COR-L47 (cell line): ENCODE data around the gene FAM216B.
"Not testable (repeated sequence)": the region's sequence is repeated elsewhere in the genome, so short reads cannot be mapped to it uniquely, and the experiment has no call there.

ENCODE experiments used
- DNase-seq: peaks from one replicate; lab custom pipeline; 2025; lab: John Stamatoyannopoulos, UW

The FAM216B gene

DNA sequence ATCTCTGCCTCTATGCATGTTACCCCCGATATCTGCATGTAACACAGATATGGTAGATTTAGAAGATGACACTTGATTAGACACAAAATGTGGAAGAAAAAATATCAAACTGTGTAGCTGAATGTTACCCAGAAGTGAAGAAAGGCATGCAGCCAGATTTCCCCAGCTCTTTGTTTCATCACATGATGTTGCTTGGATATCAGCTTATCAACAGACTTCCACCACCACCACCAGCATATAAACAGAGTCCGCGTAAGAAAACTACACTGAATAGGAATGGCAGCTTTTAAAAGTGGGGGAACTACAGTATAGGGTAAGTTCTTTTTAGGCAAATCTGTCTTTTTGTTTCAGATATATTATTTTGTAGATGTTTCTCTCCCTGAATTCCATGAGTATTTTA is at the start of gene FAM216B:
TSS of gene FAM216B (plus strand) at position 233 of the 400 bp plus-strand sequence. CDS start 2,484 bp downstream, outside the sequence.
- DNase-seq: no peak

DNA sequence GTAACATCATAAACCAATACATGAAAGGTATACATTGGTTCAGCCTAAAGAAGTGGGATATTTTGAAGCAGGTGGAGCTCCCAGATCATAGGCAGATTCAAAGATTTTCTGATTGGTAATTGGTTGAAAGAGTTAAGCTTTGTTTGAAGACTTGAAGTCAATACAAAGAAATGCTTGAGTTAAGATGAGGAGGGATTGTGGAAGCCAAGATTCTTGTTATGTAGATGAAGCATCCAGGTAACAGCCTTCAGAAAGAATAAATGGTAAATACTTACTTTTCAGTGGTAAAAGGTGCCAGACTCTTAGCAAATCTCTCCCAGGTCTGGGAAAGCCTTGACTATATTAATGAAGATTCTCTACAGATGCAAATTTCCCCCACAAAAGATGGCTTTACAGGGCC is 49.3 kb upstream of the FAM216B start:
- DNase-seq: no peak

DNA sequence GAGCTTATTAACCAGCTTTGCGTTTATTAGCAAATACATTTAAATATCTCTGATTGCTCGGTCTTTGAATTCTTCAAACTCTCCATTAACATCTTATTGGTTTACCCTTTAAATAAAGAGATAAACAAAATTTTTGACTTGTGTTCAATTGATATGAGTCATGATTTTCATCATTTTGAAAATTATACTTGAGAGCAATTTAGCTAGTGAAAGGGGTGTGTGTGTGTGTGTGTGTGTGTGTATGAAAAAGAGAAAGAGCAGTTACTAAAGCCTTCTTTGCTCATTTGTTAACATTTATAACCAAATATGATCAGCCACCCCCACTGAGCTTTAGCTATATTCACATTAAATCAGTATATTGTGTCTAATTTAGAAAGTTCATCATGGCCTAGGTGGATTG is 48.3 kb upstream of the FAM216B start:
- DNase-seq: no peak

DNA sequence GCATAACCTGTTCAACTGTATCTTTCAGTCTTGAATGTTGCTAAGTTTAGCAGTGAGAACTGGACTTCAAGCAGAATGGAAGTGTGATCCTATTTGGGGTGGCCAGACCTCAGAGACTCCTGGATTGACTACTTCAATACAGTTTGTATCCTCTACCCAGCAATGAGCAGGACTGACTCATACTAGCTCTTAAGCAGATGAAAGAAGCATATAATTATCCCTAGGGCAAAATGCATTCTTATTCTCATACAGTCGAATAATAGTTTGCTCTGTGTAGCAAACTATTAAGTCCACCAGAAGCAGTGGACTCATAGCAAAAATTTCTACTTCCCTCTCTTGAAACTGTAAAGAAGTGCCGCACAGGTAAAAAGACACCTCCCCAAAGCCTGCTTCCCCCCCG is 46.4 kb upstream of the FAM216B start:
- no peak for DNase-seq

DNA sequence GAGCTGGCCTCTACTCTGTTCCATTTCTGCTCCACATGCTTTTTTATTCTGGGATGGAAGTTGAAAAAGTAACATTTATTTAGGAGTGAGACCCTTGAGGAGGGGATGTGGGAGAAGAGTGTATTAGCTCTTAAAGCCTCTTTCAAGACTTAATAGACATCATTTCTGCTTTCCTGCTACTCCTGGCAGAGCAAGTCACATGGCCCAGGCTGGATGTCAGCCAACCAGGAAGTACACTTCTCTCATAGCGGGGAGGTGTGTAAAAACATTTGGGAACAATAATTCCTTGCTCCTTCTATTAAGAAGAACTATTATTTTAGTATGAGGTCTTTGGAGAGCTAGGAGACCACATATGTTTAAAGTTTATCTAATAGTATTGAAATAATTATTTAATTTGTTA is 40.6 kb upstream of the FAM216B start:
- DNase-seq: peak; percentile 27

DNA sequence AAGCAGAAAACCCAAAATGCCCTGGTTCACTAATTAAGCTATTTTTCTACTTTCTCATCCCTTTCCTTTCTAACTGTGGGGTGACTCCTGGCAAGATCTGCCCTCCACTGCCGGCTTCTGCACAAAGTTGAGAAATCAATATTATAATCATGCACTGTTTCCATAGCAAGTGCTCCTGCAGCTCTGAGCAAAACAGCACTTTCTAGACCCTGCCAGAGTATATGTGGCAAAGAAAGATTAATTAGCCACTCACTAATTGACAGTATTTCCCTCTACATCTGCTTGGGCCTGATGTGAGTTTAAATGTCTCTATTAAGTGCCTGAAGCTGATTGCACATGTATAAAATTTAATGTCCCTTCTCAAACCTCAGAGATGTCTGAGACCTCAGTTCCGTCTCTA is 39.5 kb upstream of the FAM216B start:
- DNase-seq: no peak

DNA sequence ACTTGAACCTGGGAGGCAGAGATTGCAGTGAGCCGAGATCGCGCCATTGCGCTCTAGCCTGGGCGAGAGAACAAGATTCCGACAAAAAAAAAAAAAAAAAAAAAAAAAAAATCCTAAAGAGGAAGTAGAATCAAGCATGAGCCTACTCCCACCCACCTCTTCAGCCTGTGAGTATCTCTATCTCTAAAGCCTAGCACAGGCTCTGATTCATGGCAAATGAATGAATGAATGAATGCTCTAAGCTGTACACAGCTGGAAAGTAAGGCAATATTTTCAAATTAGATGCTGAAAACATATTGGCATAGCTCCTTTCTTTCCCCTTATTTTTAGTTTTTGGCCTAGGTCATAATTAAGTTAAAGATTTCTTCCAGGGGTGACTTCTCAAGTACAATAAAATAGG is 35.7 kb upstream of the FAM216B start:
- no peak for DNase-seq

DNA sequence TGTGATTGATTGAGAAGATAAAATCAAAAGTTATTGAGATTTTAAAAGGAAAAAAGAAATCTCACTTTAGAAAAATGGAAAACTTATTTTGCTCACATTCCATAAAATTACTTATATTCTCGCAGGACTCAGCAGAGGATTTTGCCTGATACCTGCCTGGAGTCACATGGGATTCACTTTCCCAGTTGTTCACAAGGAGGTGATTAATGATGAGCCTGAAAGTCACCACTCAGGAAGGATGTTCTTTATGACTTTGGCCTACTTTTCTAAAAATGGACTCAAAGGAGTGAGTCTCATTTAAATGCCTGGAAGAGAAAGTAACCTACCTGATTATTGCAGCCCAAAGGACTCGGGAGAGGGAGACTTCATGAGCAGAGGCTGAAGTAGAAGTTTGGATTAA is 34.5 kb upstream of the FAM216B start:
- no peak for DNase-seq

DNA sequence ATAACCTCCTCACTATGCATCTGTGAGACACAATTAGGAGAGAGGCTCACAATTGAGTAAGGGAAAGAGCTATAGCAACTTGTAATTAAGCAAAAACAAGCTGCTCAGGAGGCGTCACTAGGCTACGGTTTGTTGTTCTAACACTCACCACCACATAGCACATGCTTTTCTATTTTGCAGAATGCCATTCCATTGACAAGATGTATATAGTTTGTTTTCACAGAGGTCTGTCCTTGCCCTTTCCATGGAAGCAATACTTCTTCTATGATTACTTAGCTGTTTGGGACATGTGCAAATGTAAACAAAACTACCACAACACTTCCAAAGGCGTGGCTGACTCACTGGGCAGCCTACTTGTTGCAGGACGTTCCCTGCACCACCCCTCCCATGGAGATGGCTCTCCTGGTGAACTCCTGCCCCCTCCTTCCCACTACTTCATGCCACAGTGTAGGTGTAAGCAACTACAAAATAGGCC is 33.9 kb upstream of the FAM216B start:
- DNase-seq: peak; percentile 47

DNA sequence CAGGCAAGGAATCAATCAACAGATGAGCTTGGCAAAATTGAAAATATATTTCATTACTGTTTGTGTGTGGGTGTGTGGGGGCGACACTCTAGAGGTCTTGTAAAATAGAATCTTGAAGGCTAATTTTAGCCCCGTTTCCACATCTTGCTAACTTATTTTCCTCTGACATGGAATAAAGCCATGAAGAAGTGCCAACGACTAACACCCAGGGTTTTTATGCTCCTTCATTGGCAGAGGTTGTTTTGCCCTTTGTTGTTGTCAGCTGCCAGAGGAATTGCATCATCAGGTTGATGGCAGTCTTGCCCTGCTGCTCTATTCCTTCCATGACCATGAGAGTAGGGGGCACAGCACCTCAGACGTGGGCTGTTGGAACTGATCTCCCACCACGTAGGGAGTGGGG is 30.6 kb upstream of the FAM216B start:
- no peak for DNase-seq

DNA sequence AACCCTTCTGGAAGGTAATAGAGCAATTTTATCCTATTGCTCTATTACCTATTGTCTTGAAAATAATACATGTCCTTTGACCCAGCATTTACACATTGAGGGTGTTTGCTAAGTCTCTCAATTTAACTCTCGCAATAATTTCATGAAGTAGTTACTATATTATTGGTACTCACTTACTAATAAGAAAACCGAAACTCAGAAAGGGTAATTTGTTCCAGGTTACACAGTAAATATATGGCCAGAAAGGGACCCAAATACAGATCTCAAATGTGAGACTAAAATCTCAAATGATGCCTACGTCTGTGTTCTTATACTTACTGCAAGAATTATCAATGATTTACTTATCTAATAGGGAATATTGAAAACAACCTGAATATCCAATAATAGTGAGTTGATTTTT is 29.7 kb upstream of the FAM216B start:
- DNase-seq: no peak

DNA sequence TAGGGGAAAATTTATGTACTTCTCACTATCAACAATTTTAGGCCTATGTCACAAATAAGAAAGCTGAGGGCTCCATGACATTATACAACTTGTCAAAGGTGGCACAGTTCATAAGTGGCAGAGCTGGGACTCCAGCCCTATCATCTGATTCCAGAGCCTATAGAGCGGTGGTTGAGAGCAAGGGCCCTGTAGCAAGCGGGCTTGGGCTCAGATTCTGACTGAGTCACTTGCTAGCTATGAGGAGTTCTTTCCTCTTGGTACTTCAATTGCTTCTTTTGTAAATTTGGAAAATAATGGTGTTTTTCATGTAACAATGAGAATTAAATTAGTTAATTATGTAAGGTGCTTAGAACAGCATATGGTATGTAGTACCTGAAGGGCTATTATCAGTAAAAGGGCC is 28.7 kb upstream of the FAM216B start:
- DNase-seq: no peak

DNA sequence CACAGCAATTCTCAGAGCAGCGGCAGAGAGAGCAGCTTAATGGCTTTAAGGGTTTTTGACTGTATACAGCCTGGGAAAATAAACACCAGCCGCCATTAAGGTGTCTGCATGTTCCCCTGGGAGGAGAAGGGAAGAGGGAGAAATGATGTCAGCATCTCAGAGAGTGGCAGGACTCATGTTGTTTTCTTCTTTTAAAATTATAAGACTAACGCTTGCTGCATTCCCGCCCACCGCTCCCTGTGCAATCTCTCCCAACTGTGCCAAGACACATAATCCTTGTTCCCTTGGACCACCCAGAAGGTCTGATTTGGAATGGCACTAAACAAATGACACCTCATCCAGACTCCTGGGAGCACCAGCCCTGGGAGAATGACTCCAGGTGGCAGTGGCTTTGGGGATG is 27.7 kb upstream of the FAM216B start:
- DNase-seq: no peak

DNA sequence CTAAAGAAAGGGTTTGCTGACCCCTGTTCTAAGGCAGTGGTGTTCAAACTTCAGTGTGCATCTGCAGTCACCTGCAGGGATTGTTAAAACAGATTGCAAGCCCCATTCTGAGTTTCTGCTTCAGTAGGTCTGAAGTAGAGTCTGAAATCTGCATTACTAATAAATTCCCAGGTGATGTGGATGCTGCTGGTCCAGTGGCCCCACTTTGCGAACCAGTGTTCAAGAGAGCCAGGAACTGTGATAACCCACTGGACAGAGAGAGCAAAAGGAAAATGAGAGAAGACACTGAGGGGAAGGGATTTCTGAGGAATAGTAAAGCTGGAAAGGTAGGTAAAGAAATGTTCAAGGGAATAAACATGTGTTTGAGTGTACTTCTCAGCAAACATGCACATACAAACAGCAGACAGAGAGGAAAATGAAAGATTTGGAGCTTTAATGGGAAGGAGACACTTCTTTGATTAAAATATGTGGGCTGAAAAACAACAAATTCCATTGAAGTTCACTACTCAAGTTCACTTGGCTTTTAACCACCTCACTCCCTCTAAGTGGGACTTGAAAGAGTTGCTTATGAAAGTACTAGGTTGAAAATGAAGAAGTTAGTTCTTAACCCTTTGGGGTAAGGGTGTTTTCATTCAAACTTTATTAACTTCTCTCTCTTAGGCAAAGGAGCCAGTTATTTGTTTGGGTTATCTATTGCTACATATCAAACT is 26.4 kb upstream of the FAM216B start:
- no peak for DNase-seq

DNA sequence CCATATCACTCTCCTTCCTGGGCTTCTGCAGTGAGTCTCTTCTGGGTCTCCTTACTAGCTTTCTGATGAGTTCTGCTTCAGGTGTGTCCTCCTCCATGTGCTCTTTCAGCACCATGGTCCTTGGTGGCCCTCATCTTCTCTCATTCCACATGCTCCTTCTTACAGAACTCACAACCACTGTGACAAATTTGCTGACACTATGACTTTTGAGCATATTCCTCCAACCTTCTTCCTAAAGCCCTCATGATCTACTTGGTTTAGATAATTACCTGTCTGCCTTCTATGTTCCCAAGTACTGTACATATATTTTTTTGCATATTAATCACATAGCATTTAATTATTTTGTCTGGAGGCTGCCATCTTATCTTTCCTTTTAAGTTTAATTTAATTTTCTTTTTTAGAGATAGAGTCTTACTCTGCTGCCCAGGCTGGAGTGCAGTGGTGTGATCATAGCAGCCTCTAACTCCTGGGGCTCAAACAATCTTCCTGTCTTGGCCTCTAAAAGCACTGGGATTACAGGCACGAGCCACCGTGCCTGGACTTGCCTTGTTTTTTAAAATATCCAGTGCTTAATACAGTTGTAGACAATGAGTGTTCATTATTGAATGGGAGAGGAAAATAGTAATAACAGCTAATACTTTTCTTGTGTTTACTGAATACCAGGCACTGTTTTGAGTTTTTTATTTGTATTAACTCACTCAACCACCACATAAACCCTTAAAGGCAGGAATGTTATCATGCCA is 23.5 kb upstream of the FAM216B start:
- no peak for DNase-seq

DNA sequence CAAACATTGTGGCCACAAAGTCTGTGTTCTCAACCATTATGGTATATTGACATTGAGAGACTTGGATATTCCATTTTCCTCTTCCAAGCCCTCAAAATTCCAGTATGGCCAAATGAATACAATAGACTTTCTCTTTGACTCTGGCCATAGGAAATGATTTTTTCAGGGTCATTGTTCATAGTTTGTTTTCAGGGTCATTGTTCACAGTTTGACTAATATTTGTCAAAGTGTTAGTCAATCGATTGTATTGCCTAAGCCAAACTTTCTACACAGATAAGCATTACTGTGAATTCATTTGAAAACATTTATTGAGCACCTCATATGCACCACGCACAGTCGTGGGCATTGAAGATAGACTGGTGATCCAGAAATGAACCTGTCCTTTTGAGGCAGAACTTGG is 22.9 kb upstream of the FAM216B start:
- DNase-seq: no peak

DNA sequence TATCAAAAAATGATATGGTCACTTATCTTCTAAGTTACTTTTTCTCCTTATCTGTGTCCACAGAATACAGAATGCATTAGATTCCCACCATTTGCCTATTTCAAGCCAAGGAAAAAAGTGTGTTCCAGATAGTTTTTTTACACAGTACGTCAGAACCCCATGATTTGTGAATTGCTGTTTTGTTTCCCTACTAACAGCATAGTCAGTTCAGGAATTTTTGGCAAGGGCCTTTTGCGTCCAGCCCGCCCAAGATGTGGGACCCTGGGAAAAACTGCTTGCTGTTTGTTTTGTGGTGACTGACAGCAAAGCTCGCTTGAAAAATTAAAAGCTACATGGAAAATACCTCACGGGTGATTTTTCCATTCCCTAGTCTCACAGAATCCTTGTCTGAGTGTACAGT is 20.4 kb upstream of the FAM216B start:
- DNase-seq: no peak

DNA sequence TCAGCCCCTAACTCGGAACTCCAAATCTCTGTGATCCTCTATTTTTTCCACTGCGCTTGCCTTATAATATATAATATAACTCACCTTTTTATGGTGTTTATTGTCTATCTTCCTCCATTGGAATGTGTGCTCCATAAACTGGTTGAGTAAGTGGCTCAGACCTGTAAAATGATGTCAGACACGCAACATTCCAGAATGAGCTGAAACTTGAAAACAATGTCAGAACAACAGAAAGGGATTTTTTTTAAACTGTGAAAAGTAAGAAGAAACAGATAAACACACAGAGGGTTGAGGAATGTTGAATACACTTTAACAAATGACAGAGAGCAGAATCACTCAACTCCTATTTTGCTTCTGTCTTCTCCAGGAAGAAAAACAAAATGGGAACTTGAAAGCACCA is 19.1 kb upstream of the FAM216B start:
- DNase-seq: no peak

DNA sequence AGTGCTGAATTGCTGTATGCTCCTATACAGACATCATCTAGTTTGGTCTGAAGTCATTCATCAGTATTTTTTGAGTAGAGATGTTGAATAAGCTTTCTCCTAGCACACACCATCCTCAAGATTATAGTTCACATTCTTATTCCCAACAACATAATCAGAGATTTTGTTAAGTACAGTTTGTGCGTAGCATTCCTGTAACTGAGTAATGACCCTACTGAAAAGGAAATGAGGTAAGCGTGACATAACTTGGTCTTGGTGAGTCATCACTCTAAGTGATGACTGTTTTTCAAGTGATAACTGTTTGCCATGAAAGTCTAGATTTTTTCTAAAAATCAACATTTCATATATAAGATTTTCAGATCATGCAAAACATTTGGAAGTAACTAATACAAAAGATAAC is 18.5 kb upstream of the FAM216B start:
- no peak for DNase-seq

DNA sequence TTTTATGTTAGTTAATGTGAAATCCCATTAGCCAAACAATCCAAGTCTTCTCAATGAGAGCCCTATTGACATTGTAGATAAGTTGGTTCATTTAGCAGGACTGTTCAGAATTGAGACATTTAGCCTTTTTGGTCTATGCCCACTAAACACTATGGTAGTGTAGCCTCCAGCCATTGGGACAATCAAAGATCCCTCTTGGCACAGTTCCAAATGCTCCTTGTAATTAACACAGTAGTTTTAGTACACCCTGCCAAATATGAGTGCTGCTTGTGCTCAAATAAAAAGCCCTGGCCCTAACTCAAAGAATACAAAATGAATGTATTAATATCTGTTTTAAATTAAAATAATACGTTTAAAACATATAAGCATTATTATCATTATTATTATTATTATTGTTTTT is 15.4 kb upstream of the FAM216B start:
- DNase-seq: peak; percentile 90

DNA sequence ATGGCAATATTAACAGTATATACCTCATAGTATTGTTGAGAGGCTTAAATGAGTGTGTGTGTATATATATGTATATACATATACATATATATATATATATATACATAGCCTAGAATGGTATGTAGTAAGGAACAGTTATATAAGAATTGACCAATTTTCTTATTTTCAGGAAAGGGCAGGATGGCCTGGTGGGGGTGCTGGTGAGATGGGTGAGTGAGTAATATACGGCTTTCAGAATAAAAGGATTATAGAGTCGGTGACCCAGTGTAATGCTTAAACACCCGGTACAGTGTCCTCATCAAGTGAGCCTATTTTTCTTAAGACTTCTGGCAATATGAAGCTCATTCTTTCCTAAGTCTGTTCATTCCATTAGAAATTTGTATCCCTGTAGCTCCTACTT is 11.7 kb upstream of the FAM216B start:
- no peak for DNase-seq

DNA sequence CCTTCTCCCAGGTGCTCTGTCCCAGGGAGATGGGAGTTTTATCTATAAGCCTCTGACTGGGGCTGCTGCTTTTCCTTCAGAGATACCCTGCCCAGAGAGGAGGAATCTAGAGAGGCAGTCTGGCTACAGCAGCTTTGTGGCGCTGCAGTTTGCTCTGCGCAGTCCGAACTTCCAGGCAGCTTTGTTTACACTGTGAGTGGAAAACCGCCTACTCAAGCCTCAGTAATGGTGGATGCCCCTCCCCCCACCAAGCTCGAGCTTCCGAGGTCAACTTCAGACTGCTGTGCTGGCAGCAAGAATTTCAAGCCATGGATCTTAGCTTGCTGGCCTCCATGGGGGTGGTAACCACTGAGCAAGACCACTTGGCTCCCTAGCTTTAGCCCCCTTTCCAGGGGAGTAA is 4.8 kb upstream of the FAM216B start:
- DNase-seq: not testable (repeated sequence)

DNA sequence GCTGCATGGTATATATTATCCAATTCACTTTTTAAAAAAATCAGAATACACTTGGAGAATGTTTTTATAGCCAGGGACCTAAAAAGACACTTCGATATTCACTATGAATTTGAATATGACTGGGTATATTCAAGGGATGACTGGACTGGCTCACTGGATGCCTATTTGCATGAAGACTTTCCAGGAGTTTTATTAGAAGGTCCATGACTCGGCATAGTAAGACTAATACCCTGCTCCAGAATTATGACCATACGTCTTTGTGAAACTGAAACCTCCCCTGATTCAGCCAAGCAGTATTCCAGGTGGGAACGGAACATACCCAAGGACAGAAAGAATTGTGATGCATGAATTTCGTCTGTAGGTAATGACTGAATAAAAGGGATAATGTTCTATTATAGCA is 3.9 kb upstream of the FAM216B start:
- DNase-seq: no peak

DNA sequence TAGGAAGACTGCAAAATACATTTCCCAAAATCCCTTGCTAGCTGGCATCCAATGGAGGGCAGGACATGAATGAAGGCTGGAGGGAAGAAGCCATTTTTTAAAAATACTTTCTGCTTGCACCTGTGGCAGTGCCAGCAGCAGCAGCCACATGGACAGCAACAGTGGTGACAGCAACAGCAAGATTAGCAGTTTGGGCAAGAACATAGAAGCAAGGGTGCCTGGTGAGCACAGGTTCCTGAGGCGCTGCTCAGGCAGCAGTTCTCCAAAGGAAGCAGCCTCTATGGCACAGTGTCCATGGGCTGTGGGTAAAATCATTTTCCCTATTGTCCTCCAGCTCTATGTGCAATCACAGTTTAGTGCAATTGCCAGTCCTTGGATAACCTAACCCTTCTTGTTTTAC is 1.3 kb upstream of the FAM216B start:
- no peak for DNase-seq
